Caco-2 (cell line): ENCODE results near the gene FHAD1. TPM values are rescaled to one million over a fixed set of nuclear protein-coding genes. Genes with fewer than 3 reads are reported as not detected.
A peak's percentile ranks its signal among the peaks of the same experiment; 100 is the strongest.

Experiments
- BruUV-seq: library from RNA; stranded (reverse); fragments of 400-500 nt; replicated peaks from 2 replicates; lab custom pipeline; 2021; lab: Mats Ljungman, UMichigan
- CTCF ChIA-PET: fragments of 300-600 bp; sonication (Branson Sonifier 250); formaldehyde crosslinking; loops from one replicate; lab custom pipeline; 2022; ENCODE audit warnings: antibody characterized with exemption; lab: Charles Lee
- POLR2A ChIA-PET: fragments of 300-600 bp; sonication (Branson Sonifier 250); formaldehyde crosslinking; loops from one replicate; lab custom pipeline; 2022; ENCODE audit warnings: antibody characterized with exemption; lab: Charles Lee
- DNase-seq, 2 experiments: peaks; one replicate each; pipeline versions ENCODE4 v3.0.0 to v3.0.0-alpha.2; 2020 to 2022
- H3K27me3 ChIP-seq: replicated peaks from 2 replicates; pipeline ENCODE4 v1.6.0; 2011; ENCODE audit warnings: low read length; ENCODE audit not compliant: control insufficient read depth, insufficient read depth
- H3K36me3 ChIP-seq: 2 replicates; pipeline ENCODE4 v1.5.1; 2011; ENCODE audit warnings: low read length; ENCODE audit not compliant: control insufficient read depth, insufficient read depth
- H3K4me1 ChIP-seq: fragments of 250-450 bp; sonication (Bioruptor Pico); 2 replicates; pipeline ENCODE4 v1.5.1; 2020; ENCODE audit warnings: mild to moderate bottlenecking
- H3K4me3 ChIP-seq: 2 replicates; pipeline ENCODE4 v1.5.1; 2011; ENCODE audit warnings: low read depth, mild to moderate bottlenecking, control low read depth, low read length
- H3K9me3 ChIP-seq: fragments of 250-450 bp; sonication (Bioruptor Pico); 2 replicates; pipeline ENCODE4 v1.5.1; 2020; ENCODE audit warnings: mild to moderate bottlenecking, moderate library complexity
- H3K27ac Mint-ChIP-seq: one replicate; pipeline ENCODE4 v1.8.0; 2022; ENCODE audit warnings: mixed read lengths; ENCODE audit not compliant: unreplicated experiment
- H3K27me3 Mint-ChIP-seq: one replicate; pipeline ENCODE4 v1.8.0; 2022; ENCODE audit warnings: mixed read lengths; ENCODE audit not compliant: insufficient read depth, unreplicated experiment
- H3K36me3 Mint-ChIP-seq: one replicate; pipeline ENCODE4 v1.8.0; 2022; ENCODE audit warnings: mild to moderate bottlenecking, mixed read lengths; ENCODE audit not compliant: insufficient read depth, unreplicated experiment
- H3K4me1 Mint-ChIP-seq: one replicate; pipeline ENCODE4 v1.8.0; 2022; ENCODE audit warnings: low read depth, mixed read lengths; ENCODE audit not compliant: unreplicated experiment
- H3K4me3 Mint-ChIP-seq: one replicate; pipeline ENCODE4 v1.8.0; 2022; ENCODE audit warnings: mild to moderate bottlenecking, moderate library complexity, mixed read lengths; ENCODE audit not compliant: unreplicated experiment
- H3K9me3 Mint-ChIP-seq: one replicate; pipeline ENCODE4 v1.8.0; 2022; ENCODE audit warnings: mixed read lengths; ENCODE audit not compliant: unreplicated experiment
- intact Hi-C: fragments of 100-400 bp; cut with micrococcal nuclease; formaldehyde crosslinking; loops from one replicate; pipeline ENCODE4 v1.10.0; 2022; ENCODE audit not compliant: unreplicated experiment
- total RNA-seq: library from RNA; stranded (reverse); gene quantifications from 2 replicates; pipeline ENCODE4 v1.2.3, GENCODE V29; 2022
- TF ChIP-seq, protein P1 (sequence below), 2 experiments: fragments of 200-600 bp in 1 of 2; IDR thresholded peaks; 1 replicate in 1 of 2; 2 replicates in 1 of 2; pipeline versions ENCODE4 v1.5.1 to v1.8.0; 2011 to 2022; ENCODE audit warnings: antibody characterized with exemption in 1 of 2, control low read depth in 1 of 2, inconsistent platforms in 1 of 2, low read depth in 1 of 2, low read length in 1 of 2, mild to moderate bottlenecking in 1 of 2, moderate library complexity in 1 of 2; ENCODE audit not compliant: insufficient read depth in 1 of 2, severe bottlenecking in 1 of 2, unreplicated experiment in 1 of 2

The FHAD1 gene
- total RNA-seq, 1 experiment from 2014 or later = 0.18 TPM

GRCh38 chr1:15407580-15407979, 160.6 kb downstream of the FHAD1 start:
- ChIA-PET CTCF (no interaction called here), POLR2A (no interaction called here)
- Histone ChIP-seq H3K9me3 (no peaks in the 10 kb centered on the region), H3K4me1 (peaks cover 12% of the 10 kb centered on the region; the same call in 1 of the 2 replicates), H3K36me3 (no peaks in the 10 kb centered on the region), H3K4me3 (no peak overlapping the region), H3K27me3 (no peaks in the 10 kb centered on the region)
- TF ChIP-seq, protein P1, sequence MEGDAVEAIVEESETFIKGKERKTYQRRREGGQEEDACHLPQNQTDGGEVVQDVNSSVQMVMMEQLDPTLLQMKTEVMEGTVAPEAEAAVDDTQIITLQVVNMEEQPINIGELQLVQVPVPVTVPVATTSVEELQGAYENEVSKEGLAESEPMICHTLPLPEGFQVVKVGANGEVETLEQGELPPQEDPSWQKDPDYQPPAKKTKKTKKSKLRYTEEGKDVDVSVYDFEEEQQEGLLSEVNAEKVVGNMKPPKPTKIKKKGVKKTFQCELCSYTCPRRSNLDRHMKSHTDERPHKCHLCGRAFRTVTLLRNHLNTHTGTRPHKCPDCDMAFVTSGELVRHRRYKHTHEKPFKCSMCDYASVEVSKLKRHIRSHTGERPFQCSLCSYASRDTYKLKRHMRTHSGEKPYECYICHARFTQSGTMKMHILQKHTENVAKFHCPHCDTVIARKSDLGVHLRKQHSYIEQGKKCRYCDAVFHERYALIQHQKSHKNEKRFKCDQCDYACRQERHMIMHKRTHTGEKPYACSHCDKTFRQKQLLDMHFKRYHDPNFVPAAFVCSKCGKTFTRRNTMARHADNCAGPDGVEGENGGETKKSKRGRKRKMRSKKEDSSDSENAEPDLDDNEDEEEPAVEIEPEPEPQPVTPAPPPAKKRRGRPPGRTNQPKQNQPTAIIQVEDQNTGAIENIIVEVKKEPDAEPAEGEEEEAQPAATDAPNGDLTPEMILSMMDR (IDR thresholded peaks at IDR 0.05; ENCODE audit: insufficient read depth in 1 of 2, low read depth in 1 of 2, low read length in 1 of 2, severe bottlenecking in 1 of 2, unreplicated experiment in 1 of 2) = no peak
- no peaks in the 10 kb centered on the region for H3K36me3 Mint-ChIP-seq
- no peaks in the 10 kb centered on the region for H3K27me3 Mint-ChIP-seq
- H3K27ac Mint-ChIP-seq = no peak overlapping the region
- H3K9me3 Mint-ChIP-seq = no peaks in the 10 kb centered on the region
- H3K4me1 Mint-ChIP-seq = peaks cover 7% of the 10 kb centered on the region
- intact Hi-C loops = no loop called here
- no TSS peak for BruUV-seq
- no peak overlapping the region for H3K4me3 Mint-ChIP-seq
- no peak for DNase-seq

GRCh38 chr1:15408890-15409387, 161.9 kb downstream of the FHAD1 start:
- Mint-ChIP-seq H3K9me3 (no peaks in the 10 kb centered on the region), H3K4me3 (peak overlapping the region; percentile 84), H3K4me1 (peaks cover 7% of the 10 kb centered on the region), H3K36me3 (no peaks in the 10 kb centered on the region), H3K27me3 (no peaks in the 10 kb centered on the region), H3K27ac (peak overlapping the region; percentile 90)
- Histone ChIP-seq H3K36me3 (no peaks in the 10 kb centered on the region; the same call in 1 of the 2 replicates), H3K4me3 (peak overlapping the region; percentile 68), H3K9me3 (no peaks in the 10 kb centered on the region), H3K4me1 (peaks cover 12% of the 10 kb centered on the region; the same call in 1 of the 2 replicates), H3K27me3 (no peaks in the 10 kb centered on the region)
- DNase-seq = no peak
- BruUV-seq = no TSS peak
- ChIA-PET POLR2A (no interaction called here), CTCF (no interaction called here)
- TF ChIP-seq, protein P1 (IDR thresholded peaks at IDR 0.05; ENCODE audit: insufficient read depth in 1 of 2, low read depth in 1 of 2, low read length in 1 of 2, severe bottlenecking in 1 of 2, unreplicated experiment in 1 of 2) = no peak
- intact Hi-C loops = no loop called here

DNA sequence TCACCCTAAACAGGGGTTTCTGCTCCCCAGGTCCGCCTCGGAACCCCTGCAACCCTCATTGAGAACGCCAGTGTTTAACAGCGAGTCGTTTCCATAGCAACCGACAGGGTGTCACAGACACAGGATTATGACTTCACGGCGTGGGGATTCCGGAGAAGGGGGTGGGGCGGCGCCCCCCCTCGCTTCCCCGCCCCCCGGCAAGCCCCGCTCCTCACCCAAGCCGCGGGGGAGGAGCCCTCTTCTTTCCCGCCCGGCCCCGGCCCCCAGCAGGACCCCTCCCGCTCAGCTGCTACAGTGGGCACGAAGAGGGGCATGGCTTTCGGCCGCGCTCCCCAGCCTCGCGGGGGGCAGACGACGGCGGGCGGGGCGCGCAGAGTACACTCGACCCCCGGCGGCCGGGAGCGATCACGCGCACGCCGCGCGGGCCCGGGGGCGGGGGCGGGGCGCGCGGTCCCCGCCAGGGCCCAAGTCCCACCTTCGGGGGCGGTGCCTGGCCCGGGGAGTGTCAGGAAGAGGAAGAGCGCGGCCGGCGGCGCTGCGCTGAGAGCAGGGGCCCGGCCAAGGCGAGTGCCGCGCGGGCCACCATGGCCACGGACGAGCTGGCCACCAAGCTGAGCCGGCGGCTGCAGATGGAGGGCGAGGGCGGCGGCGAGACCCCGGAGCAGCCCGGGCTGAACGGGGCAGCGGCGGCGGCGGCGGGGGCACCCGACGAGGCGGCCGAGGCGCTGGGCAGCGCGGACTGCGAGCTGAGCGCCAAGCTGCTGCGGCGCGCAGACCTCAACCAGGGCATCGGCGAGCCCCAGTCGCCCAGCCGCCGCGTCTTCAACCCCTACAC, 162.6 kb downstream of the FHAD1 start, which contains the start of gene EFHD2:
EFHD2 (plus strand) TSS at position 501 of the 835 bp plus-strand sequence; CDS start at position 585, 84 bp downstream.
- peak within 1 kb of the TSS; percentile 90 for H3K27ac Mint-ChIP-seq
- POLR2A ChIA-PET = no interaction called here
- Histone ChIP-seq H3K36me3 (no peaks in the 10 kb centered on the region; the same call in 1 of the 2 replicates), H3K4me1 (peaks cover 12% of the 10 kb centered on the region; the same call in 1 of the 2 replicates), H3K4me3 (peak within 1 kb of the TSS; percentile 68), H3K9me3 (no peaks in the 10 kb centered on the region), H3K27me3 (no peaks in the 10 kb centered on the region)
- H3K4me1 Mint-ChIP-seq = peaks cover 7% of the 10 kb centered on the region
- BruUV-seq = no TSS peak
- TF ChIP-seq, protein P1 (IDR thresholded peaks at IDR 0.05; ENCODE audit: insufficient read depth in 1 of 2, low read depth in 1 of 2, low read length in 1 of 2, severe bottlenecking in 1 of 2, unreplicated experiment in 1 of 2) = no peak
- H3K36me3 Mint-ChIP-seq = no peaks in the 10 kb centered on the region
- H3K9me3 Mint-ChIP-seq = no peaks in the 10 kb centered on the region
- peak within 1 kb of the TSS; percentile 84 for H3K4me3 Mint-ChIP-seq
- intact Hi-C loops = loop anchor here (5.0 kb wide), 1 partner anchor 87 kb away; no protein-coding TSS in a partner anchor
- peak; percentile 72 to 84 for DNase-seq
- H3K27me3 Mint-ChIP-seq = no peaks in the 10 kb centered on the region
- CTCF ChIA-PET = interaction anchor here (0.5 kb wide), 1 partner anchor 100 kb away, joined by 3 read pairs; no protein-coding TSS in a partner anchor
